CD4-positive, alpha-beta T cell (primary cell): ENCODE measurements around the gene C1QTNF8. TPM values are rescaled to one million over a fixed set of nuclear protein-coding genes. Genes with fewer than 3 reads are reported as not detected.

ENCODE experiments used
- ATAC-seq: fragments of 200-7000 bp; cut with Tn5 transposase; one replicate; pipeline ENCODE4 v1.10.0; 2022; ENCODE audit warnings: mild to moderate bottlenecking; ENCODE audit not compliant: poor library complexity
- CTCF ChIA-PET: fragments of 350-600 bp; sonication (Branson Sonifier 250); formaldehyde crosslinking; loops from one replicate; lab custom pipeline; 2021; ENCODE audit warnings: antibody characterized with exemption, inconsistent platforms; lab: Charles Lee
- POLR2A ChIA-PET: fragments of 350-600 bp; sonication (Branson Sonifier 250); formaldehyde crosslinking; loops from one replicate; lab custom pipeline; 2021; ENCODE audit warnings: antibody characterized with exemption, inconsistent platforms; lab: Charles Lee
- DNase-seq, 14 experiments: peaks; one replicate each; pipeline ENCODE4 v3.0.0-alpha.2; 2013 to 2020; ENCODE audit warnings: mixed read lengths in 2 of 14
- H3K27ac ChIP-seq, 2 donors: one replicate each; pipeline versions ENCODE4 v1.5.1 to v1.7.0; 2013; ENCODE audit warnings: low read length in 2 of 2, low read depth in 1 of 2, mild to moderate bottlenecking in 1 of 2
- H3K27me3 ChIP-seq, 2 experiments: 1 replicate in 1 of 2; 2 replicates in 1 of 2; pipeline versions ENCODE4 v1.6.1 to v1.7.0; 2013; ENCODE audit warnings: low read length in 2 of 2, control low read depth in 1 of 2, mild to moderate bottlenecking in 1 of 2, moderate library complexity in 1 of 2; ENCODE audit not compliant: insufficient read depth in 2 of 2, control insufficient read depth in 1 of 2
- H3K36me3 ChIP-seq: one replicate; pipeline ENCODE4 v1.6.1; 2013; ENCODE audit warnings: low read length, control low read depth; ENCODE audit not compliant: insufficient read depth
- H3K4me1 ChIP-seq: one replicate; pipeline ENCODE4 v1.6.1; 2013; ENCODE audit warnings: low read length, control low read depth; ENCODE audit not compliant: insufficient read depth
- H3K4me3 ChIP-seq: one replicate; pipeline ENCODE4 v1.5.1; 2013; ENCODE audit warnings: mild to moderate bottlenecking, low read length, moderate library complexity
- H3K9me3 ChIP-seq, 2 experiments: 1 replicate in 1 of 2; 2 replicates in 1 of 2; pipeline versions ENCODE4 v1.6.1 to v1.7.0; 2013; ENCODE audit warnings: low read length in 2 of 2, mild to moderate bottlenecking in 2 of 2, control low read depth in 1 of 2, moderate library complexity in 1 of 2; ENCODE audit not compliant: control insufficient read depth in 1 of 2, insufficient read depth in 1 of 2
- H3K27ac Mint-ChIP-seq: one replicate; pipeline ENCODE4 v1.8.0; 2020; ENCODE audit warnings: mixed read lengths
- H3K27me3 Mint-ChIP-seq: one replicate; pipeline ENCODE4 v1.8.0; 2021; ENCODE audit warnings: mixed read lengths
- H3K36me3 Mint-ChIP-seq: one replicate; pipeline ENCODE4 v1.8.0; 2021; ENCODE audit warnings: low read depth, mixed read lengths
- H3K4me1 Mint-ChIP-seq: one replicate; pipeline ENCODE4 v1.8.0; 2021; ENCODE audit warnings: low read depth, mixed read lengths
- H3K4me3 Mint-ChIP-seq: one replicate; pipeline ENCODE4 v1.8.0; 2020; ENCODE audit warnings: mild to moderate bottlenecking, mixed read lengths
- H3K9me3 Mint-ChIP-seq: one replicate; pipeline ENCODE4 v1.8.0; 2020; ENCODE audit warnings: mixed read lengths
- CTCF ChIP-seq: fragments of 200-600 bp; IDR thresholded peaks from one replicate; pipeline ENCODE4 v1.8.0; 2022; ENCODE audit warnings: antibody characterized with exemption, mild to moderate bottlenecking
- intact Hi-C, 2 experiments: fragments of 100-400 bp; cut with DNase I in 1 of 2; cut with micrococcal nuclease in 1 of 2; formaldehyde crosslinking; loops; one replicate each; pipeline versions ENCODE4 v1.15.1 to v1.9.0; 2023 to 2025; cut with DNase I, micrococcal nuclease
- total RNA-seq, 174 experiments: library from RNA in 2 of 174; stranded (reverse) in 2 of 174; gene quantifications; one replicate each; pipeline ENCODE4 v1.2.3 and lab custom pipeline; 2021 to 2026

Gene C1QTNF8
- total RNA-seq, 2 experiments from 2014 or later: not detected

GRCh38 chr16:1038932-1039331 lies 57.1 kb downstream of the C1QTNF8 start:
- Mint-ChIP-seq H3K4me3 (no peak overlapping the region), H3K27ac (no peak overlapping the region), H3K9me3 (no peaks in the 10 kb centered on the region), H3K27me3 (peaks cover 4% of the 10 kb centered on the region), H3K36me3 (no peaks in the 10 kb centered on the region), H3K4me1 (no peaks in the 10 kb centered on the region)
- Histone ChIP-seq H3K27me3 (peaks cover 0 to 2% of the 10 kb centered on the region in 2 experiments), H3K36me3 (no peaks in the 10 kb centered on the region), H3K27ac (no peak overlapping the region), H3K4me3 (no peak overlapping the region), H3K9me3 (peaks cover 0 to 34% of the 10 kb centered on the region in 2 experiments), H3K4me1 (no peaks in the 10 kb centered on the region)
- no peak for TF ChIP-seq CTCF
- CTCF ChIA-PET: no interaction called here
- intact Hi-C loops: no loop called here
- POLR2A ChIA-PET: no interaction called here
- DNase-seq: no peak
- no peak for ATAC-seq

Other genes starting within 250 kb of the C1QTNF8 start
- 10 to 100 TPM; 26.8 to 27.6 TPM for gene LMF1, start 125.3 kb downstream of the C1QTNF8 start, total RNA-seq
- 1 to 10 TPM; 1.4 to 2.3 TPM for gene SOX8, start 114.5 kb downstream of the C1QTNF8 start, total RNA-seq
- not detected for gene SSTR5, start 23.5 kb downstream of the C1QTNF8 start, total RNA-seq
- gene CACNA1H, start 56.9 kb upstream of the C1QTNF8 start, total RNA-seq: 1 to 10 TPM; 5.7 to 6.3 TPM
- not detected for gene TPSG1, start 129.0 kb upstream of the C1QTNF8 start, total RNA-seq
- not detected for gene TPSB2, start 133.9 kb upstream of the C1QTNF8 start, total RNA-seq
- gene TPSAB1, start 144.5 kb upstream of the C1QTNF8 start, total RNA-seq: under 1 TPM in 1 of 2 experiments, not detected in 1; 0.22 TPM
- gene TPSD1, start 159.8 kb upstream of the C1QTNF8 start, total RNA-seq: not detected
- gene UBE2I, start 213.4 kb upstream of the C1QTNF8 start, total RNA-seq: 100 to 1,000 TPM; 247 to 252 TPM
- gene BAIAP3, start 237.4 kb upstream of the C1QTNF8 start, total RNA-seq: 10 to 100 TPM; 19.6 to 21.5 TPM